Epithelial cell of proximal tubule (primary cell): ENCODE results near the gene CREBZF. TPM values are rescaled to one million over a fixed set of nuclear protein-coding genes. Genes with fewer than 3 reads are reported as not detected.

Experiments used
- DNase-seq: peaks from one replicate; pipeline ENCODE4 v3.0.0-alpha.2; 2011; ENCODE audit warnings: low read depth
- H3K4me3 ChIP-seq: 2 replicates; pipeline ENCODE4 v1.5.1; 2011; ENCODE audit warnings: low read depth, mild to moderate bottlenecking, low read length
- total RNA-seq: library from RNA; depleted of rRNA; stranded (reverse); fragments of >200 nt; gene quantifications from 2 replicates; pipeline ENCODE4 v1.2.3, GENCODE V29; 2015
- TF ChIP-seq, protein P1 (sequence below): conservative IDR thresholded peaks from 2 replicates; pipeline ENCODE4 v1.5.1; 2012; ENCODE audit warnings: low read depth, mild to moderate bottlenecking, low read length

Gene CREBZF
- total RNA-seq, 1 donor from 2014 or later: 24.7 TPM

DNA sequence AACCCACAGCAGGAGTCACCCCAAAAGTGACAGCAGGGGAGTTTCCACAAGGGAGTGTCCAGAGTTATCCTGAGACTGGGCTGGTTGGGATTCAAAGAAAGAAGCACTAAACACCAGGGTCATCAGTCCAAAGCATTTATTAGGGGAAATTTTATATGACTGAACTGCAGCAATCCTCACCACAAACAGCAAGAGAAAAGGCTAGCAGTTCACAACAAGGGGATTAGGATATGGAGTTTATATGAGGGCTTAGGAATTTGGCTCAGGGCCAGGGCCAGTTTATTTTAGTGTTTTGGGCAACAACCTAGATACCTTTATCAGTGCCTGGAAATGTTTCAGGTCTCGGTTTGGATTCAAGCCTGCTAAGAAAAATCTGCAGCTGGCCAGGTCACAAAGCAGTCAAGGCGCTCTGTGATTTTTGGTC is 21.7 kb downstream of the CREBZF start:
- H3K4me3 ChIP-seq: no peak overlapping the region
- DNase-seq: no peak
- TF ChIP-seq, protein P1, sequence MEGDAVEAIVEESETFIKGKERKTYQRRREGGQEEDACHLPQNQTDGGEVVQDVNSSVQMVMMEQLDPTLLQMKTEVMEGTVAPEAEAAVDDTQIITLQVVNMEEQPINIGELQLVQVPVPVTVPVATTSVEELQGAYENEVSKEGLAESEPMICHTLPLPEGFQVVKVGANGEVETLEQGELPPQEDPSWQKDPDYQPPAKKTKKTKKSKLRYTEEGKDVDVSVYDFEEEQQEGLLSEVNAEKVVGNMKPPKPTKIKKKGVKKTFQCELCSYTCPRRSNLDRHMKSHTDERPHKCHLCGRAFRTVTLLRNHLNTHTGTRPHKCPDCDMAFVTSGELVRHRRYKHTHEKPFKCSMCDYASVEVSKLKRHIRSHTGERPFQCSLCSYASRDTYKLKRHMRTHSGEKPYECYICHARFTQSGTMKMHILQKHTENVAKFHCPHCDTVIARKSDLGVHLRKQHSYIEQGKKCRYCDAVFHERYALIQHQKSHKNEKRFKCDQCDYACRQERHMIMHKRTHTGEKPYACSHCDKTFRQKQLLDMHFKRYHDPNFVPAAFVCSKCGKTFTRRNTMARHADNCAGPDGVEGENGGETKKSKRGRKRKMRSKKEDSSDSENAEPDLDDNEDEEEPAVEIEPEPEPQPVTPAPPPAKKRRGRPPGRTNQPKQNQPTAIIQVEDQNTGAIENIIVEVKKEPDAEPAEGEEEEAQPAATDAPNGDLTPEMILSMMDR: no peak

DNA sequence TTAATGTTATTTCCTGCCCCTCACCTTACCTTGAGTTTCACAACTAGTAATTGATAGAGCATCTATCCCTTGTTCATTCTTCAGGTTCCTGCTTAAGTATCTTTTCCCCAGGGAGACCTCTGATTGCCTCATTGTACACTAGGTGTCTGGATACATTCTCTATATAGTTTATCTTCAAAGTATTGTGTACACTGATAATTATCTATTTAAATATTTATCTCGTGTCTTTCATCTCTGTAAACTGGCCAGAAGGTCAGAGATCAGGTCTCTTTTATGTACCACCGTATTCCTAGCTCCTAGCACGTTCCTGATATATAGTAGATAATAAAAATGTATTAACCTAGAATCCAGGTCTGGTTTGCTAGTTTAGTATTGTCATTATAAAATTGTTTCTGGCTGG is 30.2 kb downstream of the CREBZF start:
- TF ChIP-seq, protein P1: no peak
- no peak overlapping the region for H3K4me3 ChIP-seq
- no peak for DNase-seq

DNA sequence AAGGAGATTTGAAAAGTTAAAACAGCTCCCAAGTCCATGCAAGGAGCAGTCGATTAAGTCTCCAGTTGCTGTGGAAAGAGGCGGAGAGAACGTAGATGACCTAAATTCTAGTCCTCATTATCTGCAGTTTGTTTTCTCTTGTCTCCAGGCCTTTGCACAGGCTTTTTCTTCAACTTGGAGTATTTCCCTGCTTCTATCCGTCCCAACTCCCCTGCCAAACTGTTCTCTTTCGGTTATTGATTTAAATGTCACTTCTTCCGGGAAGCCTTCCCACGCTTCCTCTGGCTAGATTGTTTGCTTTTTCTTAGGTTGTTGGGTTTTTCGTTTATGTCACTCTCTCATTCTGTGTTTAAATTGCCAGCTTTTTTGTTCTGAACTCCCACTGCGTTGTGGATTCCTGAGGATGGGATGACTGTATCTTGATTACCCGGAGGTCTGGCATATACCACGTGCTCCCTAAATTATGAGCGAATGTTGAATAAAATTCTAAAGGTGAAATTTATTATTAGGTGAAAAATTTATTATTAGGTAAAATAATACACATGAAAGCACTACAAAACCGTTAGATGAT is 36.1 kb downstream of the CREBZF start:
- H3K4me3 ChIP-seq: peak overlapping the region; percentile 85
- TF ChIP-seq, protein P1: no peak
- no peak for DNase-seq

DNA sequence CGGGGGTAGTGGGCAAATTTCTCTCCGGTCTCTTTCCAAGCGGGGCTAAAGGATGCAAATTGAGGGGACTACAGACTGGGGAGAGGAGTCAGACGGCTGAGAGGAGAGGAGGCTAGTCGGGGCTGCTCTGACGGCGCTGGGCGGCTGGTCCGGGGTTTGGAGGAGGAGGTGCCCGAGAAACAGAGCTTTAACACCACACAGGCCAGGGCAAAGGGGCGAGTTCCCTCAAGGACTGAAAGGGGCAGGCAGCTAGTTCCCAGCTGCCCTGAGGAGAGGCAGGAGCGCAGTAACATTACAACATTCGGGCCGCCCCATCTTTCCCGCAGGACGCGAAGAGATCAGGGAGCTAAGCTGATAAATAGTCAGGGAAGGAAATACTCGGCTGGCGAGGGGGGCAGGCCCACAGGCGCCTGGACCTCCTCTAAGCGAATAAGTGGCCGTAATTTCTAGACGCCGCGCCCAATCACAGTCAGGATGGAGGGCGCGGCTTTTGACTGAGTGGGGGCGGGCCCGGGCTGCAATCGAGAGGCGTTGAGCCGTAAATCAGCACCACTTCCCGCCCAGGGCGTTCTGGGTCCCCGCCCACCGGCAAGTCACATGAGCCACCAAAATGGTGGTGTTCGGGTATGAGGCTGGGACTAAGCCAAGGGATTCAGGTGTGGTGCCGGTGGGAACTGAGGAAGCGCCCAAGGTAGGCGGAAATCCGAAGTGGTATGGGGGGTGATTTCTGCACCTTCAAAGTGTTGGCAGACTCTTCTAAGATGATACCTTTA is 36.7 kb downstream of the CREBZF start, which contains the start of gene TMEM126B:
TMEM126B (plus strand) TSS at position 596 of the 773 bp plus-strand sequence; CDS start at position 611, 15 bp downstream.
- TF ChIP-seq, protein P1: no peak
- peak within 1 kb of the TSS; percentile 85 for H3K4me3 ChIP-seq
- DNase-seq: no peak

DNA sequence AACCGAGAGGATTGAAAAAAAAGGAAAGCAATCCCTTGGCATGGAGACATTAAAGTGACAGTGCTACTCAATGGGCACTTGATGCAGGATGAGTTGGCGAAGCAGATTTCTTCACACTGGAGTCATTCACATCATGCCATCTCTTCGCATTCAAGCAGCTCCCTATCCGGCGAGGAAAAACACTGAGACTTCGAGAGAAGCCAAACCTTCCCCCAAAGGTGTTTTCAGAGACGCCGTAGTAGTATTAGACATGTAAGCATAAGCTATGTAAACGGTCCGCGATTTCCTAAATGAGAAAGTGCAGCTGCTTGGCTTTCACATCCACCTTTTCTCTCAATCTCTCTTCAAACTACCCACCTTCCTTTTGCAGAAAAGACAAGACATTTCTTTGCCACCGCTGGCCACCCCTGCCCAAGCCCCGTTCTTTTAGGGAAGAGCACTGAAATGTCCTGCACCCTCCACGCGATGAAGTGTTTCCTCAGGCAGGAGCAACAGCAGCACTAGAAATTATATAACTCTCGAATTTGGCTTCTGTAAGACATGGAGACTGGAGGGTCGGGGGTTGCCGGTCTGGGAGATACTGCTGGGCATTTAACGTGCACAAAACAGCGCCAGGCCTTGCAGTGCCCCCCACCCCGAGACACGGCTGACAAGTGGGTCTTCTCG is 37.5 kb downstream of the CREBZF start, which contains the start of gene DLG2:
DLG2 (minus strand) TSS at position 13 of the 666 bp plus-strand sequence.
- H3K4me3 ChIP-seq: peak within 1 kb of the TSS; percentile 85
- TF ChIP-seq, protein P1: no peak
- no peak for DNase-seq

DNA sequence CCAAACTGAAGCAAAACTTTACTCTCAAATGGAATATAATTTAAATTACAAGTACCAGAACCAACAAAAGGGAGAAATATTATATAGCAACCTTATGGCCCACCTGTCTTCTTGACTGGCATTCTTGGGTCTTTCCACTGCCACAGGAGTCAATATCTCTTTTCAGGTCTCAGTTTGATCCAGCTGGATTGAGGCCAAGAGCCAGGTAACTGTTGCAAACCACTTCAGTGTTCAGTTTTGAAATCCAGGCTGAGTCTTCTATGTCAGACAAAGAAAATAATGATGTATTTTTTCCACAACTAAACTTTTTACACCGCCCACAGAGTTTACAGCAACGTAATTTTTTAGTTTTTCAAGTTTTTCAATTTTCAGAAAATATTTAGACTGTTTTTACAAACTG is 38.4 kb downstream of the CREBZF start:
- H3K4me3 ChIP-seq: peak overlapping the region; percentile 85
- TF ChIP-seq, protein P1: no peak
- DNase-seq: no peak
